GM19043 (cell line): ENCODE measurements around the gene ANKRD18B.
"Not testable (repeated sequence)": the region's sequence is repeated elsewhere in the genome, so short reads cannot be mapped to it uniquely, and the experiment has no call there.

Source experiments
- ATAC-seq: cut with Tn5 transposase; IDR thresholded peaks from one replicate; pipeline ENCODE4 v1.9.1; 2021; ENCODE audit warnings: low read depth; ENCODE audit not compliant: unreplicated experiment

ANKRD18B gene

DNA sequence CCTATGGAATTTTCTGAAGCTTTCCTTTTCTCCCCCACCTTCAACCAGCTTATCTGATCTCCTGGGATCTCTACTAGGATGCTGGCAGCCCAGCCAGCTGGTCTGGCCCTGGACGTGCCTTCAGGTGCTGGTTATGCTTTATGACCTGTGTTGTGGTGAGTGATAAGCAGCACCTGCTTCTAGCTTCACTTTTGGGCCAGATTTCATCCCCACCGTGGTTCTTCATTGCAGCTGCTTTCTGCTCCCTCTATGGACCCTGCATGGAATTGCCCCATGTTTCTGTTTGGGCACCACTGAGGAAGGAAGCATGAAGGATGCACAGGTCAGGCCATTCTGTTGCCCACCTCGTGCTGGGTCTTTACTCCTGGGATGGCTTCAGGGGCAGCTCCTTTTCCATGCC, 80.2 kb downstream of the ANKRD18B start:
- ATAC-seq: not testable (repeated sequence)

DNA sequence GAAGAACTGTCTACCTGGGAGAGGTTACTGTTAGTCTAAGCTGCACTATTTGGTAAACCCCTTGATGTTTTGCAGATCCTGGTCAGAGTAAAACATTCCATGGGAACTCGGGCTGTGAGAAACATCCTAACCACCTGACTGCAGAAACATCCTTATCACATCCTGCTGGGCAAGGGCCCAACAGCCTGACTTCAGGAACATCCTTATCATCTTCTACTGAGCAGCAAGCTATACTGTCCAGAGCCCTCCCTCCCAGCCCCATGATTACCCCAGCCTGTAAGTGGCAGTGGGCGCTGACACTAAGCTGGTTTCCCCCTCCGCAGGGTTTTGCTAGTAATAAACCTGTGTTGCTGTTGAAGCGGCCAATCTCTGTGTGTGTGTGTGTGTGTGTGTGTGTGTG, 80.9 kb downstream of the ANKRD18B start:
- not testable (repeated sequence) for ATAC-seq

DNA sequence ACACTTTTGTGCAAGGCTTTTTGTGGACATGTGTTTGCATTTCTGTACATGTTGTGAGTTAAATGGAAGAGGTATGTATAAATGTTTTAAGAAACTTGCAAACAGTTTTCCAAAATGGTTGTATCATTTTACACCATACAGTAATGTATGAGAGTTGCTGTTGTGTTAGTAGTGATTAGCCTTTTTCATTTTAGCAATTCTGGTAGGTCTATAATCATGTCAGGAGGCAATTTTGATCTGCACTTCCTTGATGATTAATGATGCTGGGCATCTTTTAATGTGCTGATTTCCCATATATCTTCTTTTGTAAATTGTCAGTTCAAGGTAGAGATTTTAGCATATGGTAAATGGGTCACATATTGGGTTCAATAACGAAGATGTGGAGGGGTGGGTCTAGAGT, 87.3 kb downstream of the ANKRD18B start:
- ATAC-seq: no peak

DNA sequence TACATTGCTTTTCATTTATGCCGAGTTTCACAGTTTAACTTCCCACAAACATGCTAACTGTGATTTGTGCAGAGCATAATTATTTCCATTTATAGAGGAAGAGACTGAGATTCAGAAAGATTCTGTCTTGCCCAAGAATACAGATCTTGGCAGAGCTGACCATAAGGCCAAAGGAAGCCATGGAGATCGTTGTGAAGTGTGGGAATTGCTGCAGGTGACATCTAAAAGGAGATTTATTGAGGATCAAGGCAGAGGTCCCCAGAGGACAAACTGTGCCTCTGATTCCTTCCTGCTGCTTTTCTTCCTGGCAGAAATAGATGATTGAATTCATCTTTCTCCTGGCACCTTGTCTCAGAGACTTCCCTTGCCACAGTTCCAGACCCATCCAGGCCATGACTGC, 88.4 kb downstream of the ANKRD18B start:
- not testable (repeated sequence) for ATAC-seq

DNA sequence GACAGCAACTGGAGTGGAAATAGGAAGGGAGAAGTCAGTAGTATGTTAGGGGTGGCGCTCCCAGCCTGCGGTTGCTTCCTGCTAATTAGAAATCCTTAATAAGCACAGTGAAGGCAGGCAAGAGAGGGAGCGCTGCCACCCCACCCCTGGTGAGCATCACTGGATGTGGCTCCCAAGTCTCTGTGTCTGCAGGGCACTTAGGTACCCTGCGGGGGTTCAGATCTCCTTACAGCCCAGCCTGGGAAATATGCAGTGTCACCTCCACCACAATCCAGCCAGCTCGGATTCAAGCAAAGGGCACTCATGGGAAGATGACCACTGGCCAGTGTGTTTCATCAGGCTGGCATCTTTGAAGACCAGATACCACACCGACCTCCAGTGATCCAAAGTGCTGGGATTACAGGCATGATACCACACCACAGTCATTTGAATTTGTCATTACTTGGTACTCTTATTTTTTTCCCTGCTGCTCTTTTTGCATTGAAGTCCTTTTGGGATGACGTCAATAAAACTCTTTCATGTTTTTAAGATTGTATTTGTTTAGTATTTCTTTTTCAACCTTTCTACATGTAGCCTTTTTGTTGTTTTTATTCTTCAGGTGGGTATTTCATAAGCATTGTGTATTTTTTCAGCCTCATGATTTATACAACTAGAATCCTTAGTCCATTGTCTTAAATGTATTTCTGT, 90.1 kb downstream of the ANKRD18B start:
- ATAC-seq: no peak

DNA sequence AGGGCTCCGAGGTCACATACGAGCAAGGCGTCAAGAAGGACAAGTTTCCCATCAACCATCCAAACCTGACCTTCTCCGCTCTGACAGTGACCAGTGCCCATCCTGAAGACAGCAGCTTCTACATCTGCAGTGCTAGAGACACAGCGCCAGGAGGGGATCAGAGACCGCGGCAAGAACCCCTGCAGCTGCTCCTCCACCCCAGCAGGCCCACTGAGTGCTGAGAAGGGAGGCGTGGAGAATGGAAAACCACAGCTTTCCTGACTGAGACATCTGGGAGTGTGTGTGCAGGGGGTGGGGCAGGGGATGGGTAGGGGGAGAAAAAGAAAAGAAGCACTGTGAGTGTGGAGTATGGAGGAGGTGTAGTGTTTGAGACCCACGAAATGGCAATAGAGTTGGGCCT, 94.3 kb downstream of the ANKRD18B start:
- not testable (repeated sequence) for ATAC-seq

DNA sequence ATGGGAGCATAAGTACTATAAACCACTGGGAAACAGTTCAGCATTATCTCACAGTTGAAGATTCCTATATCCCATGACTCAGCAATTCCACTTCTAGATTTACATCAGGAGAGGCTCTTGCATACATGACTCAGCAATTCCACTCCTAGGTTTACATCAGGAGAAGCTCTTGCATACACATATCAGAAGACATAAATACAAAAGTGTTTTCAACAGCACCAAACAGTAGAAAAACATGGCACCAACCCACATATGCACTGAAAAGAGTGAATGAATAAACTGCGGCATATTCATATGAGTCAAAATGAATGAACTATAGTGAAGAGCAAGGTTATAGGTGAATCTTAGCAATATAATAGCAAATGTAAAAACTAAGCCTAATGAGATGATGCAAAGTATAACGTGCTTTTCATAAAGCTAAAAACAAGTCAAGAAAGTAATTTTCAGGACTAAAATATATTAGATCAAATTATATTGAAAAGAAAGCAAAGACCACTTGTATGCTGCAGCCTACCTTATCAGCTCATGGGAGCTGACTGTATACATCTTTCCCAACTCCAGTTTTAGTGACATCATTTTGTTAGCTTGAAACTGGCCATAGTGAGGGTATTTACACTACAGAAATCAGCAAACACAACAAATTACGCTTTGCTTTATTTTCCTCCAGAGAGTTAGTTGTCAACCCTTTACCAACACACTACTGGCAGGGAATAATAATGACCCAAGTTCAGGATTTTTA, 95.8 kb downstream of the ANKRD18B start:
- ATAC-seq: no peak

DNA sequence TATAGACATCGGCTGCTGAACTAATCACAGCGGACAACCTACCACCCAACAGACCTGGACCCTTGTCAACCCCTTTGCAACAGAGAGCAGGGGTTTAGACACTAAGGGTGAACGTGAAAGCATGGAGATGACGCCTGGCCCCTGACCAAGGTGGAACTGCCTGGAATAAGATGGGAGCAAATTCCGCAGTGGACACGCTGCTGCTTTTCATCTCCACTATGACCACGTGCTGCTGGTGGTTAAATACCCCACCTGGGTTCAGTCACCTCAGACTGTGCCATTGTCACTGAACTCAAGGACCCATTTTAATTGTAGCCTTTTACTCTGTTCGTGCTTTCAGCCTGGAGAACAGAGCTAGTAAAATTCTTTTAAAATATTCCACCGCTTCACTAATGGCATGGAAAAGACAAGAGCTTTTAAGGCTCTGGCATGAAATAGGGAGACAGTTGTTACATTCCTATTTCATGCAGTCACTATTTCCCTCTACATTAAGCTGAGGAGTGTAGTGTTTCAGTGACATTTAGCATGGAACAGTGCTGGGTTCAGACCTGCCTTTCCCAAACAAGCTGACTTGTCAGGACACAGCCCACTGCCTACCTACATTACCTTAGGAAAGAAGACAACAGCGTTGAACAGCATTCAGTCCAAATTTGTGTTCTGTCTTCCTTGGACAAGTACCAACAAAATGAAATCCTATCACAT, 96.8 kb downstream of the ANKRD18B start:
- no peak for ATAC-seq
